ENCODE data around the gene KIR3DL3. TPM values are rescaled to one million over a fixed set of nuclear protein-coding genes. Genes with fewer than 3 reads are reported as not detected.
A peak's percentile ranks its signal among the peaks of the same experiment; 100 is the strongest.
"Not testable (repeated sequence)": the region's sequence is repeated elsewhere in the genome, so short reads cannot be mapped to it uniquely, and the experiment has no call there.

KIR3DL3 gene
- total RNA-seq, 1 experiment from 2014 or later: not detected

- DNase-seq (ENCODE audit: low spot score): no peak
Observed at GRCh38 chr19:54731191-54731590, 6.9 kb downstream of the KIR3DL3 start.

- not testable (repeated sequence) for DNase-seq (ENCODE audit: low spot score)
Observed at GRCh38 chr19:54738306-54738705, 14.1 kb downstream of the KIR3DL3 start, which contains the start of gene KIR2DL3. Gene KIR2DL3, plus strand, starts transcription at chr19:54738513. Its CDS starts 33 bp downstream, at chr19:54738546.

- no peak for DNase-seq (ENCODE audit: low spot score)
Observed at GRCh38 chr19:54738715-54739114, 14.5 kb downstream of the KIR3DL3 start.

GRCh38 chr19:54739587-54740497, 15.6 kb downstream of the KIR3DL3 start:
- no peak for DNase-seq (ENCODE audit: low spot score)

GRCh38 chr19:54741950-54742349, 17.7 kb downstream of the KIR3DL3 start:
- DNase-seq (ENCODE audit: low spot score): not testable (repeated sequence)

- DNase-seq (ENCODE audit: low spot score): not testable (repeated sequence)
Observed at GRCh38 chr19:54744080-54744479, 19.8 kb downstream of the KIR3DL3 start.

GRCh38 chr19:54747614-54748322, 23.5 kb downstream of the KIR3DL3 start:
- DNase-seq (ENCODE audit: low spot score): peak; percentile 74

- not testable (repeated sequence) for DNase-seq (ENCODE audit: low spot score)
Observed at GRCh38 chr19:54750276-54750675, 26.0 kb downstream of the KIR3DL3 start.

- not testable (repeated sequence) for DNase-seq (ENCODE audit: low spot score)
Observed at GRCh38 chr19:54756204-54757110, 32.2 kb downstream of the KIR3DL3 start.

GRCh38 chr19:54758577-54758976, 34.3 kb downstream of the KIR3DL3 start:
- not testable (repeated sequence) for DNase-seq (ENCODE audit: low spot score)

GRCh38 chr19:54764219-54764618, 40.0 kb downstream of the KIR3DL3 start:
- DNase-seq (ENCODE audit: low spot score): peak; percentile 75

GRCh38 chr19:54766464-54766863, 42.2 kb downstream of the KIR3DL3 start:
- DNase-seq (ENCODE audit: low spot score): not testable (repeated sequence)

- not testable (repeated sequence) for DNase-seq (ENCODE audit: low spot score)
Observed at GRCh38 chr19:54769646-54770045, 45.4 kb downstream of the KIR3DL3 start, which contains the start of gene KIR2DL1. Gene KIR2DL1, plus strand, starts transcription at chr19:54769793. Its CDS starts 58 bp downstream, at chr19:54769851.

- not testable (repeated sequence) for DNase-seq (ENCODE audit: low spot score)
Observed at GRCh38 chr19:54770511-54770910, 46.3 kb downstream of the KIR3DL3 start.

- DNase-seq (ENCODE audit: low spot score): peak; percentile 98
Observed at GRCh38 chr19:54771018-54771960, 47.0 kb downstream of the KIR3DL3 start.

GRCh38 chr19:54772666-54773065, 48.4 kb downstream of the KIR3DL3 start:
- DNase-seq (ENCODE audit: low spot score): not testable (repeated sequence)

GRCh38 chr19:54775095-54775815, 51.0 kb downstream of the KIR3DL3 start:
- DNase-seq (ENCODE audit: low spot score): not testable (repeated sequence)

- DNase-seq (ENCODE audit: low spot score): not testable (repeated sequence)
Observed at GRCh38 chr19:54775830-54776229, 51.6 kb downstream of the KIR3DL3 start.

GRCh38 chr19:54777851-54778250, 53.6 kb downstream of the KIR3DL3 start:
- DNase-seq (ENCODE audit: low spot score): not testable (repeated sequence)

Measured in H4 (cell line).